ENCODE results near the gene MYO1C. TPM values are rescaled to one million over a fixed set of nuclear protein-coding genes. Genes with fewer than 3 reads are reported as not detected.
A peak's percentile ranks its signal among the peaks of the same experiment; 100 is the strongest.

MYO1C gene
- total RNA-seq, 1 experiment from 2014 or later = 227 TPM

DNA sequence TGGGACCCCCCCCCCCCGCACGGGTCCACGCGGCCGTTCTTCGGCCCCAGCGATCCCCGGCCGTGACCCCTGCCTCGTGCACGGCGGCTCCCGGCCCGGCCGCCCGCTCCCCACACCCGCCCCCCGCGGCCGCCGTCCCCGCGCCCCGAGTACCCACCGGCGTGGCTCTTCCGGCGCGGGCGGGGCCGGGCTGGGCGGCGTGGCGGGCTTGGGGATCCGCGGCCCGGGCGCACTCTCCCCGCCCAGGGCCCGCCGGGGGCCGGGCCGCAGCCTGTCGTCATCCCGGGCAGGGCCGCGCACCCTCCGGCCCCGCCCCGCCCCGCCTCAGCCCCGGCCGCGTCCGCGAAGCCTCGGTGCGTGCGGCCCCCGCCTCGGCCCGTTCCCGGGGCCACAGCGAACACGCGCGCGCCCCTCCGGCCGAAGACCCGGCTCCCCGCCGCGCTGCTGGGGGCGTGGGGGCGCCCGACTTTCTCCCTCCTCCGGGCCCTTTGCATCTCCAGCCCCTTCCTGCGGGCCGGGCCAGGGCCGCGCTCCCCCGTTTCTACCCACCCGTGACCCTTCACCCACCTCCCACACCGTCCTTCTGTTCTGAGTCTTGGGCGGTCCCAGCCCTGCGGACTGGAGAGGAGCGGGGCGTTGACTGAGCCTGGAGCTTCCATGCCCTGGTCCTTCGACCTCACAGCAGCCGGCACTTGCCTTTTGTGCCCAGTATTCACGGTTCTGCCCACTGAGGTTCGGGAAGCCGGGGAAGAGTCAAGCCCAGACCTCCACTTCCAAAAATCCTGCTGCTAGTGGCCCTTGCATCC is 840 bp downstream of the MYO1C start:
- POLR2A ChIA-PET = interaction anchor here (0.8 kb wide), 1 partner anchor 13 kb away, joined by 3 read pairs; no protein-coding TSS in a partner anchor
- intact Hi-C loops (cut with micrococcal nuclease) = loop anchor here (2.0 kb wide), 1 partner anchor 23 kb away; no protein-coding TSS in a partner anchor
- Histone ChIP-seq H3K4me3 (replicated peaks in 1 of 2; ENCODE audit: low read depth in 1 of 2, low read length in 2 of 2) (peak overlapping the region; percentile 85 to 93), H3K27me3 (ENCODE audit: insufficient read depth, low read length) (no peaks in the 10 kb centered on the region), H3K9ac (ENCODE audit: low read length) (peak overlapping the region; percentile 95), H2AFZ (ENCODE audit: low read depth, low read length, poor library complexity, severe bottlenecking) (no peak overlapping the region), H3K27ac (ENCODE audit: low read depth, low read length) (peak overlapping the region; percentile 99), H4K20me1 (ENCODE audit: insufficient read depth) (no peaks in the 10 kb centered on the region), H3K79me2 (ENCODE audit: insufficient read depth, low read length) (peaks cover 32% of the 10 kb centered on the region), H3K36me3 (ENCODE audit: control insufficient read depth in 1 of 2, insufficient read depth in 2 of 2, low read length in 2 of 2) (no peaks in the 10 kb centered on the region), H3K9me2 (ENCODE audit: insufficient read depth) (no peaks in the 10 kb centered on the region), H3K4me2 (ENCODE audit: low read length) (peak overlapping the region; percentile 99), H3K9me3 (ENCODE audit: control insufficient read depth in 1 of 2, insufficient read depth in 1 of 2, low read depth in 1 of 2, low read length in 2 of 2) (no peaks in the 10 kb centered on the region), H3K4me1 (ENCODE audit: control insufficient read depth in 1 of 2, insufficient read depth in 2 of 2, low read length in 2 of 2) (peaks cover 21 to 55% of the 10 kb centered on the region in 2 experiments)
- RAD21 ChIA-PET (ENCODE audit: low non-redundant PET in 1 of 2, low total read pairs in 2 of 2, uncharacterized antibody in 2 of 2, unreplicated experiment in 2 of 2) = no interaction called here
- BruUV-seq (replicated peaks) = no TSS peak
- peak; percentile 64 for ATAC-seq
- DNase-seq (ENCODE audit: low read depth, low spot score) = no peak
- CTCF ChIA-PET = no interaction called here
- TF ChIP-seq, protein P1, sequence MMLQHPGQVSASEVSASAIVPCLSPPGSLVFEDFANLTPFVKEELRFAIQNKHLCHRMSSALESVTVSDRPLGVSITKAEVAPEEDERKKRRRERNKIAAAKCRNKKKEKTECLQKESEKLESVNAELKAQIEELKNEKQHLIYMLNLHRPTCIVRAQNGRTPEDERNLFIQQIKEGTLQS (IDR thresholded peaks at IDR 0.05) = no peak
- TF ChIP-seq, protein P2, sequence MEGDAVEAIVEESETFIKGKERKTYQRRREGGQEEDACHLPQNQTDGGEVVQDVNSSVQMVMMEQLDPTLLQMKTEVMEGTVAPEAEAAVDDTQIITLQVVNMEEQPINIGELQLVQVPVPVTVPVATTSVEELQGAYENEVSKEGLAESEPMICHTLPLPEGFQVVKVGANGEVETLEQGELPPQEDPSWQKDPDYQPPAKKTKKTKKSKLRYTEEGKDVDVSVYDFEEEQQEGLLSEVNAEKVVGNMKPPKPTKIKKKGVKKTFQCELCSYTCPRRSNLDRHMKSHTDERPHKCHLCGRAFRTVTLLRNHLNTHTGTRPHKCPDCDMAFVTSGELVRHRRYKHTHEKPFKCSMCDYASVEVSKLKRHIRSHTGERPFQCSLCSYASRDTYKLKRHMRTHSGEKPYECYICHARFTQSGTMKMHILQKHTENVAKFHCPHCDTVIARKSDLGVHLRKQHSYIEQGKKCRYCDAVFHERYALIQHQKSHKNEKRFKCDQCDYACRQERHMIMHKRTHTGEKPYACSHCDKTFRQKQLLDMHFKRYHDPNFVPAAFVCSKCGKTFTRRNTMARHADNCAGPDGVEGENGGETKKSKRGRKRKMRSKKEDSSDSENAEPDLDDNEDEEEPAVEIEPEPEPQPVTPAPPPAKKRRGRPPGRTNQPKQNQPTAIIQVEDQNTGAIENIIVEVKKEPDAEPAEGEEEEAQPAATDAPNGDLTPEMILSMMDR (IDR thresholded peaks at IDR 0.05 in 2 of 3, conservative IDR thresholded peaks at IDR 0.05 in 1 of 3; ENCODE audit: borderline replicate concordance in 1 of 3, insufficient read depth in 1 of 3, low read depth in 2 of 3, low read length in 2 of 3) = no peak
- TF ChIP-seq, protein P3, sequence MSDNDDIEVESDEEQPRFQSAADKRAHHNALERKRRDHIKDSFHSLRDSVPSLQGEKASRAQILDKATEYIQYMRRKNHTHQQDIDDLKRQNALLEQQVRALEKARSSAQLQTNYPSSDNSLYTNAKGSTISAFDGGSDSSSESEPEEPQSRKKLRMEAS (IDR thresholded peaks at IDR 0.05) = peak; percentile 11; the same call in 1 of the 2 replicates
- TF ChIP-seq SP1 (IDR thresholded peaks at IDR 0.05; ENCODE audit: low read depth) = no peak
- TF ChIP-seq YY1 (IDR thresholded peaks at IDR 0.05; ENCODE audit: extremely low read depth, insufficient replicate concordance, low read depth, low read length) = no peak
- TF ChIP-seq ZFX (IDR thresholded peaks at IDR 0.05) = peak; percentile 60
- TF ChIP-seq RAD21 (IDR thresholded peaks at IDR 0.05; ENCODE audit: low read depth) = no peak
- TF ChIP-seq EGR1 (IDR thresholded peaks at IDR 0.05; ENCODE audit: low read depth) = no peak
- no peak for TF ChIP-seq CEBPB (IDR thresholded peaks at IDR 0.05; ENCODE audit: low read depth)
- no peak for TF ChIP-seq TCF7L2 (IDR thresholded peaks at IDR 0.05; ENCODE audit: borderline replicate concordance, extremely low read depth, insufficient read depth, insufficient read length)

Data from HCT116 (cell line).